A673 (cell line): ENCODE measurements around the gene GRIN2A. TPM values are rescaled to one million over a fixed set of nuclear protein-coding genes. Genes with fewer than 3 reads are reported as not detected.

ENCODE experiments used
- BruUV-seq: library from RNA; stranded (reverse); fragments of 400-500 nt; replicated peaks from 2 replicates; lab custom pipeline; 2021; lab: Mats Ljungman, UMichigan
- CTCF ChIA-PET: fragments of 300-600 bp; sonication (Branson Sonifier 250); formaldehyde crosslinking; loops from one replicate; lab custom pipeline; 2022; ENCODE audit warnings: antibody characterized with exemption; lab: Charles Lee
- POLR2A ChIA-PET: fragments of 300-600 bp; sonication (Branson Sonifier 250); formaldehyde crosslinking; loops from one replicate; lab custom pipeline; 2022; ENCODE audit warnings: antibody characterized with exemption; ENCODE audit not compliant: low non-redundant PET; lab: Charles Lee
- DNase-seq: peaks from one replicate; pipeline ENCODE4 v3.0.0-alpha.2; 2015; ENCODE audit warnings: low spot score
- H3K27ac ChIP-seq: fragments of 200-600 bp; sonication (generic); 2 replicates; pipeline ENCODE4 v1.5.1; 2016; ENCODE audit warnings: mixed run types, low read depth, mild to moderate bottlenecking, mixed read lengths, antibody characterized with exemption, low read length; ENCODE audit not compliant: poor library complexity, severe bottlenecking
- H3K27me3 ChIP-seq: fragments of 200-600 bp; sonication (generic); replicated peaks from 2 replicates; pipeline ENCODE4 v1.6.1; 2017; ENCODE audit warnings: mixed run types, low read depth, mild to moderate bottlenecking, mixed read lengths, antibody characterized with exemption, low read length; ENCODE audit not compliant: insufficient read depth, poor library complexity
- H3K36me3 ChIP-seq: fragments of 200-600 bp; sonication (generic); 2 replicates; pipeline ENCODE4 v1.6.1; 2016; ENCODE audit warnings: mixed run types, mild to moderate bottlenecking, mixed read lengths, antibody characterized with exemption, low read length; ENCODE audit not compliant: insufficient read depth, poor library complexity, severe bottlenecking
- H3K4me1 ChIP-seq: fragments of 200-600 bp; sonication (generic); 2 replicates; pipeline ENCODE4 v1.6.1; 2017; ENCODE audit warnings: mixed run types, mild to moderate bottlenecking, mixed read lengths, antibody characterized with exemption, low read length; ENCODE audit not compliant: insufficient read depth, poor library complexity, severe bottlenecking
- H3K4me3 ChIP-seq: fragments of 200-600 bp; sonication (generic); 2 replicates; pipeline ENCODE4 v1.5.1; 2016; ENCODE audit warnings: low read depth, mixed run types, mild to moderate bottlenecking, mixed read lengths, low read length; ENCODE audit not compliant: poor library complexity, severe bottlenecking
- H3K9me3 ChIP-seq: fragments of 200-600 bp; sonication (generic); 2 replicates; pipeline ENCODE4 v1.6.1; 2016; ENCODE audit warnings: mixed run types, low read depth, mild to moderate bottlenecking, mixed read lengths, antibody characterized with exemption, low read length; ENCODE audit not compliant: poor library complexity, severe bottlenecking
- CTCF ChIP-seq: fragments of 300-800, 200-600 bp; sonication (generic); conservative IDR thresholded peaks from 2 replicates; pipeline ENCODE4 v1.5.1; 2017; ENCODE audit warnings: low read depth, mild to moderate bottlenecking, antibody characterized with exemption, low read length, moderate library complexity, mixed read lengths
- EZH2 ChIP-seq: fragments of 200-600 bp; sonication (generic); IDR thresholded peaks from 2 replicates; pipeline ENCODE4 v1.6.1; 2017; ENCODE audit warnings: borderline replicate concordance, low read depth, mild to moderate bottlenecking, mixed read lengths, antibody characterized with exemption, low read length; ENCODE audit not compliant: poor library complexity, severe bottlenecking
- intact Hi-C: fragments of 100-400 bp; cut with micrococcal nuclease; formaldehyde crosslinking; loops from one replicate; pipeline ENCODE4 v1.10.0; 2022; ENCODE audit not compliant: unreplicated experiment
- total RNA-seq: library from RNA; stranded (reverse); gene quantifications from 2 replicates; pipeline ENCODE4 v1.2.3, GENCODE V29; 2021

Gene GRIN2A
- total RNA-seq, 1 experiment from 2014 or later, result 1.2 TPM

- intact Hi-C loops, result no loop called here
- BruUV-seq, result no TSS peak
- Histone ChIP-seq H3K27me3 (no peaks in the 10 kb centered on the region), H3K9me3 (no peaks in the 10 kb centered on the region), H3K4me1 (no peaks in the 10 kb centered on the region), H3K27ac (no peak overlapping the region), H3K36me3 (no peaks in the 10 kb centered on the region), H3K4me3 (no peak overlapping the region)
- ChIA-PET CTCF (no interaction called here), POLR2A (no interaction called here)
- no peak for TF ChIP-seq EZH2
- TF ChIP-seq CTCF, result no peak
- DNase-seq, result no peak
These were observed 217.1 kb downstream of the GRIN2A start for GRCh38 chr16:9965079-9965478.

DNA sequence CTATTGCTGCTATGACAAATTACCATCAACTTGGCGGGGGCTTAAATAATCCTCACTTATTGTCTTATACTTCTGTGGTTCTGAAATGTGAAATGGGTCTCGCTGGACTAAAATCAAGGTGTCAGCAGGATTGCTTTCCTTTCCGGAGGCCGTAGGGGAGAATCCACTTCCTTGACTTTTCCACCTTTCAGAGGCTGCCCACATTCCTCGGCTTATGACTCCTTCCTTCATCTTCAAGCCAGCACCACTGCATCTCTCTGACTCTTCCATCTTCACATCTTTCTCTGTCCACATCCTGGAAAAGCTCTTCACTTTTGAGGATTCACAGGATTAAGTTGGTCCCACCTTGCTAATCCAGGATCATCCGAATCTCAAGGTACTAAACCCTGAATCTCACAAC lies 217.8 kb downstream of the GRIN2A start:
- TF ChIP-seq EZH2, result no peak
- no peak for TF ChIP-seq CTCF

DNA sequence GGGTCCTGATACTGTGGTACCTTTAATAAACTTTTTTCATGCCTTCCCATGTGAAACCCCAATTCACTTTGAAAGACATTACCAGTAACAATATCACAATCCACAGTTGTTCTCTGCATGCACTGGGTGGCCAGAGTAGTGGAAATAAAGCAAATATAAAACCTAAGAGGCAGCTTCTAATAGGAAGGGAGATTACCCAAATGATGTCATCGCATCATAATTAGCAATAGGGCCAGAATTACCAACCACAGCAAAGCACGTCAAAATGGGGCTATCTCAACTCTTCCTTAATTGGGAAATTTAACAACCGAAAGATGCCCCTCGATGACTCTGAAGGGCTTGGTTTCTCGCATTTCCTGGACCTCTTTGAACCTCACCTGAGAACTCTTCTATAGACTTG lies 224.8 kb downstream of the GRIN2A start:
- Histone ChIP-seq H3K36me3 (no peaks in the 10 kb centered on the region), H3K4me3 (no peak overlapping the region), H3K27ac (no peak overlapping the region), H3K9me3 (no peaks in the 10 kb centered on the region), H3K27me3 (peaks cover 10% of the 10 kb centered on the region), H3K4me1 (no peaks in the 10 kb centered on the region)
- no TSS peak for BruUV-seq
- TF ChIP-seq CTCF, result no peak
- TF ChIP-seq EZH2, result no peak
- ChIA-PET POLR2A (no interaction called here), CTCF (no interaction called here)
- intact Hi-C loops, result no loop called here
- no peak for DNase-seq

More for the DNA sequence above, 217.8 kb downstream of the GRIN2A start:
- DNase-seq, result no peak
- H3K9me3 ChIP-seq, result no peaks in the 10 kb centered on the region
- H3K4me1 ChIP-seq, result no peaks in the 10 kb centered on the region
- no peaks in the 10 kb centered on the region for H3K36me3 ChIP-seq
- no peak overlapping the region for H3K27ac ChIP-seq
- intact Hi-C loops, result no loop called here
- ChIA-PET CTCF (no interaction called here), POLR2A (no interaction called here)
- no TSS peak for BruUV-seq
- H3K4me3 ChIP-seq, result no peak overlapping the region
- H3K27me3 ChIP-seq, result no peaks in the 10 kb centered on the region
